Left ventricle myocardium inferior (tissue), 1 donor: ENCODE results near the gene MTUS2. TPM values are rescaled to one million over a fixed set of nuclear protein-coding genes. Genes with fewer than 3 reads are reported as not detected.

Experiments used
- DNase-seq: peaks from one replicate; pipeline ENCODE4 v3.0.0-alpha.2; 2020
- H3K27ac ChIP-seq: fragments of 200-600 bp; replicated peaks from 2 replicates; pipeline ENCODE4 v1.8.0; 2021
- H3K27me3 ChIP-seq: fragments of 200-600 bp; 2 replicates; pipeline ENCODE4 v1.8.0; 2021; ENCODE audit warnings: low read depth
- H3K36me3 ChIP-seq: fragments of 200-600 bp; 2 replicates; pipeline ENCODE4 v1.8.0; 2021
- H3K4me1 ChIP-seq: fragments of 200-600 bp; 2 replicates; pipeline ENCODE4 v1.8.0; 2021
- H3K4me3 ChIP-seq: fragments of 200-600 bp; 2 replicates; pipeline ENCODE4 v1.8.0; 2021; ENCODE audit warnings: mild to moderate bottlenecking, moderate library complexity
- H3K9me3 ChIP-seq: fragments of 200-600 bp; replicated peaks from 2 replicates; pipeline ENCODE4 v1.8.0; 2021
- CTCF ChIP-seq: fragments of 200-600 bp; IDR thresholded peaks from 2 replicates; pipeline ENCODE4 v1.8.0; 2021; ENCODE audit warnings: antibody characterized with exemption, mild to moderate bottlenecking, borderline replicate concordance
- intact Hi-C: fragments of 100-400 bp; cut with micrococcal nuclease; formaldehyde crosslinking; loops from one replicate; pipeline ENCODE4 v1.11.0; 2022
- total RNA-seq: library from RNA; stranded (reverse); fragmentation: NEBNext Ultra II Directional; extraction: Animal tissue kit (Norgen Biotek cat#: 25700); gene quantifications from one replicate; pipeline ENCODE4 v1.2.1, GENCODE V29; 2021
- donor health status: DM: no; HTN: yes; CAD: no; lungs with severe emphysema.

Gene MTUS2
- total RNA-seq, 1 donor from 2014 or later, result 101 TPM

GRCh38 chr13:29143847-29144246 lies 323.7 kb downstream of the MTUS2 start:
- Histone ChIP-seq H3K4me1 (peaks cover 9% of the 10 kb centered on the region), H3K27me3 (no peaks in the 10 kb centered on the region), H3K27ac (no peak overlapping the region), H3K4me3 (no peak overlapping the region), H3K9me3 (peaks cover 7% of the 10 kb centered on the region), H3K36me3 (no peaks in the 10 kb centered on the region)
- no peak for DNase-seq
- intact Hi-C loops, result no loop called here
- no peak for TF ChIP-seq CTCF

GRCh38 chr13:29154390-29154789 lies 334.3 kb downstream of the MTUS2 start:
- intact Hi-C loops, result no loop called here
- no peaks in the 10 kb centered on the region for H3K36me3 ChIP-seq
- TF ChIP-seq CTCF, result no peak
- no peak overlapping the region for H3K27ac ChIP-seq
- H3K9me3 ChIP-seq, result peaks cover 25% of the 10 kb centered on the region
- H3K4me3 ChIP-seq, result no peak overlapping the region
- DNase-seq, result no peak
- H3K27me3 ChIP-seq, result no peaks in the 10 kb centered on the region
- H3K4me1 ChIP-seq, result peaks cover 7% of the 10 kb centered on the region

- no peak overlapping the region for H3K27ac ChIP-seq
- H3K4me3 ChIP-seq, result no peak overlapping the region
- H3K4me1 ChIP-seq, result peaks cover 7% of the 10 kb centered on the region
- peaks cover 14% of the 10 kb centered on the region for H3K9me3 ChIP-seq
- no peaks in the 10 kb centered on the region for H3K36me3 ChIP-seq
- intact Hi-C loops, result no loop called here
- DNase-seq, result no peak
- H3K27me3 ChIP-seq, result no peaks in the 10 kb centered on the region
- TF ChIP-seq CTCF, result no peak
These were observed 336.0 kb downstream of the MTUS2 start for GRCh38 chr13:29156136-29156535.

GRCh38 chr13:29159871-29160270 lies 339.7 kb downstream of the MTUS2 start:
- no peaks in the 10 kb centered on the region for H3K27me3 ChIP-seq
- TF ChIP-seq CTCF, result no peak
- H3K27ac ChIP-seq, result no peak overlapping the region
- no peaks in the 10 kb centered on the region for H3K36me3 ChIP-seq
- no peaks in the 10 kb centered on the region for H3K9me3 ChIP-seq
- H3K4me1 ChIP-seq, result peaks cover 7% of the 10 kb centered on the region
- H3K4me3 ChIP-seq, result no peak overlapping the region
- no peak for DNase-seq
- intact Hi-C loops, result no loop called here

- no peak for TF ChIP-seq CTCF
- Histone ChIP-seq H3K36me3 (no peaks in the 10 kb centered on the region), H3K27me3 (no peaks in the 10 kb centered on the region), H3K9me3 (no peaks in the 10 kb centered on the region), H3K4me3 (no peak overlapping the region), H3K4me1 (peaks cover 6% of the 10 kb centered on the region), H3K27ac (no peak overlapping the region)
- intact Hi-C loops, result no loop called here
- no peak for DNase-seq
These were observed 340.7 kb downstream of the MTUS2 start for GRCh38 chr13:29160862-29161261.

- TF ChIP-seq CTCF, result no peak
- no peaks in the 10 kb centered on the region for H3K4me1 ChIP-seq
- H3K9me3 ChIP-seq, result no peaks in the 10 kb centered on the region
- H3K36me3 ChIP-seq, result no peaks in the 10 kb centered on the region
- H3K27ac ChIP-seq, result no peak overlapping the region
- no peak for DNase-seq
- intact Hi-C loops, result no loop called here
- H3K27me3 ChIP-seq, result no peaks in the 10 kb centered on the region
- no peak overlapping the region for H3K4me3 ChIP-seq
These were observed 341.5 kb downstream of the MTUS2 start for GRCh38 chr13:29161676-29162075.
